OCI-LY7 (cell line): ENCODE data around the gene DEGS2. TPM values are rescaled to one million over a fixed set of nuclear protein-coding genes. Genes with fewer than 3 reads are reported as not detected.

Experiments used
- BruUV-seq: library from RNA; stranded (reverse); fragments of 400-500 nt; replicated peaks from 2 replicates; lab custom pipeline; 2021; lab: Mats Ljungman, UMichigan
- CTCF ChIA-PET: fragments of 300-600 bp; sonication (Branson Sonifier 250); formaldehyde crosslinking; loops from one replicate; lab custom pipeline; 2022; ENCODE audit warnings: antibody characterized with exemption; ENCODE audit not compliant: unreplicated experiment; lab: Charles Lee
- POLR2A ChIA-PET: fragments of 300-600 bp; sonication (Branson Sonifier 250); formaldehyde crosslinking; loops from one replicate; lab custom pipeline; 2022; ENCODE audit warnings: antibody characterized with exemption; lab: Charles Lee
- DNase-seq: peaks from one replicate; pipeline ENCODE4 v3.0.0-alpha.2; 2015; ENCODE audit warnings: low spot score
- H2AFZ ChIP-seq: fragments of 200-600 bp; sonication (generic), shearing (Covaris generic); 2 replicates; pipeline ENCODE4 v1.6.1; 2014; ENCODE audit warnings: mild to moderate bottlenecking, antibody characterized with exemption, low read length, moderate library complexity
- H3K27ac ChIP-seq: fragments of 200-600 bp; sonication (generic); 2 replicates; pipeline ENCODE4 v1.5.1; 2014; ENCODE audit warnings: mixed run types, low read depth, mild to moderate bottlenecking, moderate library complexity, low read length, inconsistent platforms; ENCODE audit not compliant: poor library complexity, severe bottlenecking
- H3K36me3 ChIP-seq: fragments of 200-600 bp; sonication (generic); 2 replicates; pipeline ENCODE4 v1.6.1; 2014; ENCODE audit warnings: mild to moderate bottlenecking, antibody characterized with exemption, low read length, moderate library complexity, mixed read lengths; ENCODE audit not compliant: insufficient read depth
- H3K4me1 ChIP-seq: fragments of 200-600 bp; sonication (generic); 2 replicates; pipeline ENCODE4 v1.5.1; 2014; ENCODE audit warnings: mild to moderate bottlenecking, low read length; ENCODE audit not compliant: insufficient read depth, poor library complexity, severe bottlenecking
- H3K4me2 ChIP-seq: fragments of 200-600 bp; sonication (generic); 2 replicates; pipeline ENCODE4 v1.6.1; 2014; ENCODE audit warnings: mild to moderate bottlenecking, low read length
- H3K4me3 ChIP-seq: fragments of 200-600 bp; sonication (generic); 2 replicates; pipeline ENCODE4 v1.5.1; 2014; ENCODE audit warnings: mild to moderate bottlenecking, low read depth, low read length; ENCODE audit not compliant: poor library complexity, severe bottlenecking
- H3K79me2 ChIP-seq: fragments of 200-600 bp; sonication (generic); 2 replicates; pipeline ENCODE4 v1.6.1; 2016; ENCODE audit warnings: low read depth, mild to moderate bottlenecking, low read length, moderate library complexity, mixed read lengths; ENCODE audit not compliant: insufficient read depth
- H3K9me2 ChIP-seq: fragments of 200-600 bp; sonication (generic); 2 replicates; pipeline ENCODE4 v1.6.1; 2016; ENCODE audit warnings: mild to moderate bottlenecking, low read length, mixed read lengths; ENCODE audit not compliant: insufficient read depth
- H3K9me3 ChIP-seq: fragments of 200-600 bp; sonication (generic); 2 replicates; pipeline ENCODE4 v1.6.1; 2014; ENCODE audit warnings: mild to moderate bottlenecking, mixed run types, low read length, mixed read lengths
- H4K20me1 ChIP-seq: fragments of 200-600 bp; sonication (generic); 2 replicates; pipeline ENCODE4 v1.6.1; 2014; ENCODE audit warnings: mild to moderate bottlenecking, antibody characterized with exemption, low read length, moderate library complexity, mixed read lengths; ENCODE audit not compliant: insufficient read depth
- CTCF ChIP-seq: fragments of 200-600 bp; sonication (generic); conservative IDR thresholded peaks from 2 replicates; pipeline ENCODE4 v1.5.1; 2014; ENCODE audit warnings: mild to moderate bottlenecking, antibody characterized with exemption, low read length, moderate library complexity, mixed read lengths
- EZH2phosphoT487 ChIP-seq: fragments of 200-600 bp; sonication (generic); IDR thresholded peaks from 2 replicates; pipeline ENCODE4 v1.6.1; 2018; ENCODE audit warnings: low read depth, borderline replicate concordance, mild to moderate bottlenecking, mixed run types, antibody characterized with exemption, low read length, moderate library complexity, mixed read lengths
- intact Hi-C: fragments of 100-400 bp; cut with micrococcal nuclease; formaldehyde crosslinking; loops from one replicate; pipeline ENCODE4 v1.10.0; 2022; ENCODE audit not compliant: unreplicated experiment
- total RNA-seq, 2 experiments: library from RNA; depleted of rRNA in 1 of 2; stranded (reverse); fragments of >200 nt in 1 of 2; shearing (Covaris generic) in 1 of 2; gene quantifications; 2 replicates each; pipeline ENCODE4 v1.2.3, GENCODE V29; 2014 to 2022

Gene DEGS2
- total RNA-seq, 2 experiments from 2014 or later: 8.3 to 14.6 TPM

DNA sequence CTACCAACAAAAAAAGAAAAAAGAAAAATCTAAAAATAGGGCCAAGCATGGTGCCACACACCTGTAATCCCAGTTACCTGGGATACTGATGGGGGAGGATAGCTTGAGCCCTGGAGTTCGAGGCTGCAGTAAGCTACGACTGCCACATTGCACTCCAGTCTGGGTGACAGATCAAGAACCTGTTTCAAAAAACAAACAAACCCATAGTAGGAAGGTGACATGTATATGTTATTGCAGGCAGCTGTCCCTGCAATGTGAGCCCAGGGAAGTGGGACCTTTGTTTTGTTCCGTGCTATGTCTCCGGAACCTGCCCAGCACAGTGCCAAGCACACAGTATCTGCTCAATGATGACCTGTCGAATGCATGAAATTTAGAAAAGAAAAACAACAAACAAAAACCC is 42.3 kb upstream of the DEGS2 start:
- DNase-seq: no peak
- BruUV-seq: no TSS peak
- Histone ChIP-seq H3K9me2 (no peaks in the 10 kb centered on the region), H4K20me1 (no peaks in the 10 kb centered on the region), H3K36me3 (no peaks in the 10 kb centered on the region), H3K4me2 (no peak overlapping the region), H3K4me1 (no peaks in the 10 kb centered on the region), H3K9me3 (no peaks in the 10 kb centered on the region), H3K27ac (no peak overlapping the region), H3K4me3 (no peak overlapping the region), H2AFZ (no peak overlapping the region), H3K79me2 (no peaks in the 10 kb centered on the region)
- POLR2A ChIA-PET: no interaction called here
- intact Hi-C loops: no loop called here
- no peak for TF ChIP-seq CTCF
- TF ChIP-seq EZH2phosphoT487: no peak
- CTCF ChIA-PET: no interaction called here

DNA sequence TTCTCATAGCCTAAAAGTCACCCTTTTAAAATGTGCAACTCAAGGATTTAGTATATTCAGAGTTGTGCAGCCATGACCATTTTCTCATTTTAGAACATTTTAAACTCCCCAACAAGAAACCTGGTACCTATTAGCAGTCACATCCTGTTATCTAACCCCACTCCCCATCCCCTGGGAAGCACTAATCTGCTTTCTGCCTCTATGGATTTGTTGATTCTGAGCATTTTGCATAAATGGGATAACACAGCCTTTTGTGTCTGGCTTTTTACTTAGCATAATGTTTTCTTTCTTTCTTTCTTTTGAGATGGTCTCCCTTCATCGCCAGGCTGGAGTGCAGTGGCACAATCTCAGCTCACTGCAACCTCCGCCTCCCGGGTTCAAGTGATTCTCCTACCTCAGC is 40.9 kb upstream of the DEGS2 start:
- no peak overlapping the region for H3K4me2 ChIP-seq
- TF ChIP-seq CTCF (no peak), EZH2phosphoT487 (no peak)
- no peak overlapping the region for H2AFZ ChIP-seq
- H3K79me2 ChIP-seq: no peaks in the 10 kb centered on the region
- H4K20me1 ChIP-seq: no peaks in the 10 kb centered on the region
- BruUV-seq: no TSS peak
- no peak overlapping the region for H3K4me3 ChIP-seq
- no peaks in the 10 kb centered on the region for H3K4me1 ChIP-seq
- no peaks in the 10 kb centered on the region for H3K9me2 ChIP-seq
- ChIA-PET POLR2A (no interaction called here), CTCF (no interaction called here)
- DNase-seq: no peak
- no peak overlapping the region for H3K27ac ChIP-seq
- no peaks in the 10 kb centered on the region for H3K9me3 ChIP-seq
- intact Hi-C loops: no loop called here
- H3K36me3 ChIP-seq: no peaks in the 10 kb centered on the region

GRCh38 chr14:100199240-100199860 is 39.9 kb upstream of the DEGS2 start:
- ChIA-PET CTCF (no interaction called here), POLR2A (interaction anchor here (0.7 kb wide), 2 partner anchors 23 to 547 kb away, joined by 3 to 4 read pairs; no protein-coding TSS in a partner anchor)
- Histone ChIP-seq H3K36me3 (no peaks in the 10 kb centered on the region), H3K4me3 (no peak overlapping the region), H3K79me2 (no peaks in the 10 kb centered on the region), H4K20me1 (no peaks in the 10 kb centered on the region), H3K4me2 (no peak overlapping the region), H3K4me1 (no peaks in the 10 kb centered on the region), H3K27ac (no peak overlapping the region), H3K9me2 (no peaks in the 10 kb centered on the region), H2AFZ (no peak overlapping the region), H3K9me3 (no peaks in the 10 kb centered on the region)
- TF ChIP-seq EZH2phosphoT487 (no peak), CTCF (no peak)
- DNase-seq: no peak
- intact Hi-C loops: no loop called here
- BruUV-seq: no TSS peak
